Measurements from ENCODE around the gene DNMBP. TPM values are rescaled to one million over a fixed set of nuclear protein-coding genes. Genes with fewer than 3 reads are reported as not detected.
"Not testable (repeated sequence)": the region's sequence is repeated elsewhere in the genome, so short reads cannot be mapped to it uniquely, and the experiment has no call there.

DNMBP gene
- total and polyA plus RNA-seq, 2 experiments from 2014 or later: 12.4 to 18.5 TPM

GRCh38 chr10:99965700-99966099 lies 44.0 kb downstream of the DNMBP start:
- no peak for TF ChIP-seq EZH2phosphoT487 (IDR thresholded peaks at IDR 0.05; ENCODE audit: insufficient read depth, low read depth)
- H3K9me2 ChIP-seq (ENCODE audit: insufficient read depth): no peaks in the 10 kb centered on the region
- no peak overlapping the region for H3K4me3 ChIP-seq
- peak; percentile 48 for DNase-seq
- no peaks in the 10 kb centered on the region for H3K9me3 ChIP-seq (ENCODE audit: low read depth)
- H3K4me2 ChIP-seq (ENCODE audit: unreplicated experiment): peak overlapping the region; percentile 29
- peaks cover 71% of the 10 kb centered on the region for H3K79me2 ChIP-seq (ENCODE audit: insufficient read depth)
- peaks cover 33% of the 10 kb centered on the region for H3K36me3 ChIP-seq (ENCODE audit: low read depth)
- H3F3A ChIP-seq (ENCODE audit: insufficient read depth): peaks cover 49% of the 10 kb centered on the region
- no peaks in the 10 kb centered on the region for H4K20me1 ChIP-seq (ENCODE audit: insufficient read depth)
- H3K27me3 ChIP-seq (replicated peaks; ENCODE audit: insufficient read depth): no peaks in the 10 kb centered on the region
- peak overlapping the region; percentile 66 for H3K27ac ChIP-seq
- no peak overlapping the region for H2AFZ ChIP-seq
- peaks cover 29% of the 10 kb centered on the region for H3K4me1 ChIP-seq (ENCODE audit: insufficient read depth)
- in situ Hi-C loops (cut with MboI): no loop called here
- H3K9ac ChIP-seq: peak overlapping the region; percentile 25
- WGBS, 2 experiments (ENCODE audit: low coverage in 1 of 2, low lambda C conversion rate in 2 of 2, missing lambda C conversion rate in 2 of 2): 86 to 89% methylated on average over 4 of the region's 4 CpGs

- H3K9ac ChIP-seq: no peak overlapping the region
- H3K4me1 ChIP-seq (ENCODE audit: insufficient read depth): peaks cover 29% of the 10 kb centered on the region
- H3K79me2 ChIP-seq (ENCODE audit: insufficient read depth): peaks cover 71% of the 10 kb centered on the region
- H2AFZ ChIP-seq: no peak overlapping the region
- DNase-seq: peak; percentile 32
- H3K9me2 ChIP-seq (ENCODE audit: insufficient read depth): no peaks in the 10 kb centered on the region
- H4K20me1 ChIP-seq (ENCODE audit: insufficient read depth): no peaks in the 10 kb centered on the region
- no peaks in the 10 kb centered on the region for H3K9me3 ChIP-seq (ENCODE audit: low read depth)
- TF ChIP-seq EZH2phosphoT487 (IDR thresholded peaks at IDR 0.05; ENCODE audit: insufficient read depth, low read depth) (no peak), EZH2 (IDR thresholded peaks at IDR 0.05; ENCODE audit: insufficient read depth, poor library complexity, severe bottlenecking) (no peak)
- no peaks in the 10 kb centered on the region for H3K27me3 ChIP-seq (replicated peaks; ENCODE audit: insufficient read depth)
- no peak overlapping the region for H3K4me3 ChIP-seq
- in situ Hi-C loops (cut with MboI): no loop called here
- 96 to 99% methylated on average over 7 of the region's 7 CpGs for WGBS, 2 experiments (ENCODE audit: low coverage in 1 of 2, low lambda C conversion rate in 2 of 2, missing lambda C conversion rate in 2 of 2)
- H3K4me2 ChIP-seq (ENCODE audit: unreplicated experiment): no peak overlapping the region
- H3F3A ChIP-seq (ENCODE audit: insufficient read depth): peaks cover 49% of the 10 kb centered on the region
- peaks cover 26% of the 10 kb centered on the region for H3K36me3 ChIP-seq (ENCODE audit: low read depth)
- H3K27ac ChIP-seq: peak overlapping the region; percentile 66
These were observed 45.0 kb downstream of the DNMBP start for GRCh38 chr10:99964791-99965190.

DNA sequence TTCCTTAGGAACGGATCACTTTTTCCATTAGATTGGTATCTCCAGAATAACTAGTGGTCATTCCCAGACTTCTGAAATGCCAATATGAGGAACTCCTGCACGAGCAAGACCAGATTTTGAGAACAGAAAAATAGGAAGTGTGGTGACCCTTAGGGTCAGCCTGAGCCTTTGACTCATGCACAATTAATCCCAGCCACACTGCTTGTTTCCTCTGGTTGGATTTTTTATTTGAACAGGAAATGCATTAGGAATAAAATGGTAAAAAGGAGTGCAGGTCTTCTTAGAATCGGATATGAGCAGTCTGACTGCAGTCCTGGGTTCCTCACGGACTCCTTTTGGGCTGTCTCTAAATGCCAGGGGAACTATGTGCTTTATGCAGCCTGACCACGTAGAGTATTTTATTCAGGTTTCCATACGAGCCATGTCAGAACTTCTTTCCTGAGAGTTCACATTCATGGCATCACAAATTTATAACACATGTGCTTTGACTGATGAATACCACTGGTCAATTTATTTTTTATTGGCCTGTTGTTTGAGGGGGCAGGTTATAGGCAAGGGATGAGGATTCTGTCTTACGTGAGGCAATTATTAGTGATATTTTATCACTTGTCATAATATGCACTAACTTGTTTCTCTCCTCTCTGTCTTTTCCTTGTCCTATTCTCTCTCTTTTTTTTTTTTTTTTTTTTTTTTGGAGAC lies 46.1 kb downstream of the DNMBP start:
- in situ Hi-C loops (cut with MboI); H2AFZ ChIP-seq; H3K9me2 ChIP-seq (ENCODE audit: insufficient read depth); H3K9me3 ChIP-seq (ENCODE audit: low read depth); H4K20me1 ChIP-seq (ENCODE audit: insufficient read depth); H3K4me3 ChIP-seq; H3K9ac ChIP-seq; H3K27me3 ChIP-seq (replicated peaks; ENCODE audit: insufficient read depth): not testable (repeated sequence)
- WGBS, 2 experiments (ENCODE audit: low coverage in 1 of 2, low lambda C conversion rate in 2 of 2, missing lambda C conversion rate in 2 of 2): 6 to 9% methylated on average over 4 to 5 of the region's 7 CpGs
- peak; percentile 34 for DNase-seq
- Histone ChIP-seq H3K36me3 (ENCODE audit: low read depth) (peaks cover 18% of the 10 kb centered on the region), H3F3A (ENCODE audit: insufficient read depth) (peaks cover 46% of the 10 kb centered on the region), H3K27ac (peak overlapping the region; percentile 37), H3K4me1 (ENCODE audit: insufficient read depth) (peaks cover 36% of the 10 kb centered on the region), H3K4me2 (ENCODE audit: unreplicated experiment) (peak overlapping the region; percentile 28), H3K79me2 (ENCODE audit: insufficient read depth) (peaks cover 71% of the 10 kb centered on the region)

GRCh38 chr10:99958806-99959205 lies 50.9 kb downstream of the DNMBP start:
- peak overlapping the region; percentile 32 for H3K4me3 ChIP-seq
- no peaks in the 10 kb centered on the region for H4K20me1 ChIP-seq (ENCODE audit: insufficient read depth)
- H3K27ac ChIP-seq: peak overlapping the region; percentile 27
- H3K4me2 ChIP-seq (ENCODE audit: unreplicated experiment): peak overlapping the region; percentile 66
- no peak overlapping the region for H2AFZ ChIP-seq
- WGBS, 2 experiments (ENCODE audit: low coverage in 1 of 2, low lambda C conversion rate in 2 of 2, missing lambda C conversion rate in 2 of 2): 14 to 18% methylated on average over 6 of the region's 6 CpGs
- no peaks in the 10 kb centered on the region for H3K9me3 ChIP-seq (ENCODE audit: low read depth)
- H3K36me3 ChIP-seq (ENCODE audit: low read depth): peaks cover 25% of the 10 kb centered on the region; the same call in 1 of the 2 replicates
- peaks cover 82% of the 10 kb centered on the region for H3K79me2 ChIP-seq (ENCODE audit: insufficient read depth)
- in situ Hi-C loops (cut with MboI): no loop called here
- no peak for DNase-seq
- H3K9me2 ChIP-seq (ENCODE audit: insufficient read depth): no peaks in the 10 kb centered on the region
- H3K4me1 ChIP-seq (ENCODE audit: insufficient read depth): peaks cover 19% of the 10 kb centered on the region
- no peaks in the 10 kb centered on the region for H3K27me3 ChIP-seq (replicated peaks; ENCODE audit: insufficient read depth)
- TF ChIP-seq EZH2 (IDR thresholded peaks at IDR 0.05; ENCODE audit: insufficient read depth, poor library complexity, severe bottlenecking) (no peak), EZH2phosphoT487 (IDR thresholded peaks at IDR 0.05; ENCODE audit: insufficient read depth, low read depth) (no peak)
- H3K9ac ChIP-seq: peak overlapping the region; percentile 11
- peaks cover 13% of the 10 kb centered on the region for H3F3A ChIP-seq (ENCODE audit: insufficient read depth)
